Skin epidermis (tissue), 12 donors: Measurements from ENCODE around the gene COL20A1.
"Not testable (repeated sequence)": the region's sequence is repeated elsewhere in the genome, so short reads cannot be mapped to it uniquely, and the experiment has no call there.

ENCODE experiments used
- H3K27ac ChIP-seq, 21 experiments: fragments of 200-600 bp; sonication (generic) in 11 of 21; one replicate each; pipeline ENCODE4 v1.5.0; 2020; ENCODE audit warnings: mild to moderate bottlenecking in 3 of 21, inconsistent platforms in 2 of 21, moderate library complexity in 2 of 21
- H3K4me3 ChIP-seq, 7 experiments: fragments of 200-600 bp; sonication (generic) in 2 of 7; one replicate each; pipeline ENCODE4 v1.5.0; 2020; ENCODE audit warnings: inconsistent platforms in 2 of 7, mild to moderate bottlenecking in 2 of 7, moderate library complexity in 1 of 7

Gene COL20A1

GRCh38 chr20:63292904-63293303 lies at the start of gene COL20A1:
Gene COL20A1, plus strand, starts transcription at chr20:63293186. Its CDS starts 1,922 bp downstream, at chr20:63295108.
- H3K4me3 ChIP-seq, result no peak within 1 kb of the TSS
- no peak within 1 kb of the TSS for H3K27ac ChIP-seq

DNA sequence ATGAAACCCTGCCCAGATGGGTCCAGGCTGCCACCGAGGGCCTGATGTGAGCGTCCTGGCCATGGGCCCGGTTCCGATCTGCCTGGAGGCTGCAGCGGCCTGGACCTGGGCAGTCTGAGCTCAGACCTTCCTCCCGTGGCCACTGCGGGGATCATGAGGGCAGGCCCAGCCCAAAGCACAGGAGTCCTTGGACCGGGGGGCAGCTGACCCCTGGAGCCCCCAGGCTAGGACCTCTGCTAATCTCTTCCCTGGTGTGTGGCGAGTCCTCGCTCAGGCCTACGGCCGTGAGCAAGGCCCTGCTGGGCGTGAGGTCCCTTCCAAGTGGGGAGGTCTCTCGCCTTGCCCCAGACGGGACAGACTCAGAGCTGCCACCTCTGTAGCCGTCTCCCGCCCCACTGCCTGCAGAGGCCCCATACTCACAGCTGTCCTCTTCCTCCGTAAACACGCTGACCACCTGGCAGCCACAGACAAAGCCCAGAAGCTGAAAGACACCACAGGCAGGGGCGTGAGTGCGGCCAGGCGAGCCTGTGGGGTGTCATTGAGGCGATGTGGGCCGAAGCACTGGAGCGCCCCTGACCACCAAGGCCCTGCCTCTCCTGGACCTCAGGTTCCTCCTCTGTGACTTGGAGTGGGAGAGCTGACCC lies 49.3 kb upstream of the COL20A1 start:
- Histone ChIP-seq H3K4me3 (no peak overlapping the region), H3K27ac (no peak overlapping the region)

DNA sequence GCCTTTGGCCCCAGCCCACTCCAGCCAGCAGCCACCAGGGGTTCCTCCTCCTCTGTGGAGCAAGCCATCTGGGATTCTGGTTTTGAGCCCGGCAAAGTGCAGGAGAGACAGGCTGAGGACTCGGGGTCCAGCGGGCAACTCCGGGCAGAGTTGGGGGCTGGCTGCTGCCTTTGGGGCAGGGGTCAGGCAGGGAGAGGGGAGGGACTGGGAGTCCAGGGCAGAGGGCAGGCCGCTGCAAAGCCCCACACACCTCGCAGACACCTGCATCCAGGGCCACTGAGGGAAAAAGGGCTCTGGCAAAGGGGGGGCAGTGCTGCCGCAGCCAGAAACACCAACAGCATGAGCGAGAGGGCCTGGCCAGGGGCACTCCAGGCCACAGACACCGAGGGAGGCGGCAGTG lies 48.5 kb upstream of the COL20A1 start:
- Histone ChIP-seq H3K27ac (no peak overlapping the region), H3K4me3 (no peak overlapping the region)

- H3K4me3 ChIP-seq, result no peak overlapping the region
- no peak overlapping the region for H3K27ac ChIP-seq
Measured at GRCh38 chr20:63246490-63247288, 46.3 kb upstream of the COL20A1 start.

- no peak overlapping the region for H3K4me3 ChIP-seq
- no peak overlapping the region for H3K27ac ChIP-seq
Measured at GRCh38 chr20:63247671-63248228, 45.2 kb upstream of the COL20A1 start.

- no peak overlapping the region for H3K27ac ChIP-seq
- no peak overlapping the region for H3K4me3 ChIP-seq
Measured at GRCh38 chr20:63248835-63249591, 44.0 kb upstream of the COL20A1 start.

DNA sequence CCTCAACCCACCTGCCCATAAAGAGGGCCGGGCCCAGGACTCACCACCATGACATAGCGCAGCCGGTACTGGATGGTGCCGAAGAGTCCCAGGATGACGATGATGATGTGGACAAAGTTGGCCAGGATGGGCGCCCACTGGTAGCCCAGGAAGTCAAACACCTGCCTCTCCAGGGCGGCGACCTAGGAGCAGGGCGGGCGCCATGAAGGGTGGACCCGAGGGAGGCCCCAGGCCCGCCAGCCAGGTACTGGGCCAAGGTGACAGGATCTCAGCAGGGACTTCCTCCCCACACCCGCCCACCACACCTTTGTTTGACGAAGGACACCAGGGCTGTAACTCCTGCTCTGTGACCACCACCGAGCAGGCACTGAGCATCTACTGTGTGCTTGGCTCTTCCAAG lies 43.1 kb upstream of the COL20A1 start:
- H3K27ac ChIP-seq, result no peak overlapping the region
- no peak overlapping the region for H3K4me3 ChIP-seq

DNA sequence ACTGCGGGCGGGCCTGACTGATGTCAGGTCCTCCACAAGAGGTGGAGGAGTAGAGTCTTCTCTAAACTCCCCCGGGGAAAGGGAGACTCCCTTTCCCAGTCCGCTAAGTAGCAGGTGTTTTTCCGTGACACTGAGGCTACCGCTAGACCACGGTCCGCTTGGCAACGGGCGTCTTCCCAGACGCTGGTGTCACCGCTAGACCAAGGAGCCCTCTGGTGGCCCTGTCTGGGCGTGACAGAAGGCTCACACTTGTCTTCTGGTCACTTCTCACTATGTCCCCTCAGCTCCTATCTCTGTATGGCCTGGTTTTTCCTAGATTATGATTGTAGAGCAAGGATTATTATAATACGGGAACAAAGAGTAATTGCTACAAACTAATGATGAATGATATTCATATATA lies 41.6 kb upstream of the COL20A1 start:
- not testable (repeated sequence) for H3K27ac ChIP-seq, H3K4me3 ChIP-seq

GRCh38 chr20:63252284-63252711 lies 40.7 kb upstream of the COL20A1 start:
- Histone ChIP-seq H3K4me3 (no peak overlapping the region), H3K27ac (no peak overlapping the region)

DNA sequence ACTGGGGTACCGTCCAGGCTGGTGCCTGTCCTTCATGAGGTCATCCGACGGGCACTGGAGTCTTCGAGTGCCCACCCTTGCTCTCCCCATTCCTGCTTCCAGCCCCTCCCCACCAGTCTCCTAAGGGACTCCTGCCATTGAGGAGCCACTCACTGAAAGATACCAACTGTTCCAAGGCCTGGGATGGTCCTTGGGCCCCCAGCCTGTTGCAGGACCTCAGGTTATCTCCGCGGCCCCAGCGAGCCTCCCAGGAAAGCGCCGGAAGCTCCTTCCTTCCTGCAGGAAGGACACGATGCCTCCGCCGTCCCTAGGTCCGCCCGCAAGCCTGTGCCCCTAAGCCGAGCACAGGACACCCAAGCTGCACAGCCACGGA lies 39.9 kb upstream of the COL20A1 start:
- no peak overlapping the region for H3K4me3 ChIP-seq
- H3K27ac ChIP-seq, result no peak overlapping the region

DNA sequence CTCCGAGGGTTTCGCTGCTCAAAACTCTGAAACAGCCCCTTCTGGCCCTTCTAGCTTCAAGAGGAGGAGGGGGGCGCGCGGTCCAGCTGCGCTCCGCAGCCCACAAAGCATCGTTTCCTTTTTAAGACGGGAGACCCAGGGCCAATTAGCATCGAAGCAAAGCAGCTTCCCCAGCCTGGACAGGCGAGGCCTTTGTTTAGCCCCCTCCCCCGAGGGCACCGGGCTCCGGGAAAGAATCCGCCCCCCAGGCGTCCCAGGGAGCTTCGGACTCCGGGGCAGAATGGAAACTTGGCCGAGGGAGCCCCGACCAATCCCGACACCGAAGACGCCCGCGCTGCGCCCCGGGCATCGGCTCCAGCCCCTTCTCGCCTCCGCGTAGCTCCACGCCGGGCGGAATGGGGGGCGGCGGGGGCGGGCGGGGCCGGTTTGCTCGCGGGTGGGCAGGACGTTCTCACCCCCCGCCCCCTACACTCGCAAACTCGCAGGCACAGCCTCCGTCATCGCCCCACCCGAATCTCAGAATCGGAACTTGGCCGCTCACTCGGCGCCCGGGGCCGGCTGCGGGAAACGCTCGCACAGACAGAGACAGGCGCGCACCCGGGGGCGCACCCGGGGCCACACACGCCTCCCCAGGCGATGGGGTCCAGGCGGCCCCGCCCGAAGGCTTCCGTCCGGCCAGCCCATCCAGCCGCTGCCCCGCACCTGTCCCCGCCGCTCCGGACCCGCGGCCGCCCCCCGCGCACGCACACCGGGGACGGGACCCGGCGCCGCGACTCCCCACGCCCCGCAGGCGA lies 39.4 kb upstream of the COL20A1 start:
- H3K4me3 ChIP-seq, result peak overlapping the region in 6 of 7 experiments; percentile 3 to 25 (median 14)
- peak overlapping the region in 2 of 21 experiments; percentile 7 to 25 for H3K27ac ChIP-seq

GRCh38 chr20:63254232-63254605 lies 38.8 kb upstream of the COL20A1 start, which contains the start of gene NKAIN4:
Gene NKAIN4, minus strand, starts transcription at chr20:63254463. Its CDS starts 13 bp downstream, at chr20:63254450.
- Histone ChIP-seq H3K4me3 (peak within 1 kb of the TSS in 6 of 7 experiments; percentile 3 to 25 (median 14)), H3K27ac (peak within 1 kb of the TSS in 2 of 21 experiments; percentile 7 to 25)

DNA sequence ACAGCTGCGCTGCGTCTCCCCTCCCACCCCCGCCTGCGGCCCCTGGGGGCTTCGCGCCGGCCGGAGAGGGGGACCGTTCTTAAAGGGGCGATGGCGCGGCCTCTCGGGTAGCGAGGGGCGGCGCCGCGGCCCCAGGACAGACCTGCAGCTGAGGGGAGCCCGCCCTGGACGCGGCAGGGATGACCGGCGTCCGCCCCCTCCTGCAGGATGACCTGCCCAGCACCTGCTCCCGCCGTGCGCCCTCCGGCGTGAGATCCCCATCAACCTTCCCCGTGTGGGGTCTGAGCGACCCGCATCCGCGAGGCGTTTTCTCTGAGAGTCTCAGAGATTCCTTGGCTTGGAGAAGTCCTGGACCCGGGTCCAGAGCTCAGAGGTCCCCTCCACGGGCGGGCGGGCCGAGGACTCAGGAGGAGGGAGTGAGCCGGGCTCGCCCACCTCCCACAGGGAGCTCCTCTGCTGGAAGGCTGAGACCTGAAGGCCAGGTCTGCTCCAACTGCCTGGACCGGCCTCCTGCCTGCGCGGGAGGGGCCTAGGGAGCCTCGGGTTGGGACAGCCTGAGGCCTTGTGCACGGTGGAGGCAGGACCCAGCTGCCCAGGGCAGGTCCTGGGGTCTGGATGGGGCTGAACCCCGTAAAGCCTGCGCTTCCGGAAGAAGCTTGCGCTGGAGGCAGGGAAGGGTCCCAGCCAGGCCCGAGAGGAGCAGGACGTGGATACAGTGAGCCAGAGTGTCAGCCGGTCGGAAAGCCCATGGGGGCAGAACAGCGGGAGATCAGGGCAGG lies 38.2 kb upstream of the COL20A1 start:
- peak overlapping the region in 1 of 7 experiments; percentile 10 for H3K4me3 ChIP-seq
- no peak overlapping the region for H3K27ac ChIP-seq

DNA sequence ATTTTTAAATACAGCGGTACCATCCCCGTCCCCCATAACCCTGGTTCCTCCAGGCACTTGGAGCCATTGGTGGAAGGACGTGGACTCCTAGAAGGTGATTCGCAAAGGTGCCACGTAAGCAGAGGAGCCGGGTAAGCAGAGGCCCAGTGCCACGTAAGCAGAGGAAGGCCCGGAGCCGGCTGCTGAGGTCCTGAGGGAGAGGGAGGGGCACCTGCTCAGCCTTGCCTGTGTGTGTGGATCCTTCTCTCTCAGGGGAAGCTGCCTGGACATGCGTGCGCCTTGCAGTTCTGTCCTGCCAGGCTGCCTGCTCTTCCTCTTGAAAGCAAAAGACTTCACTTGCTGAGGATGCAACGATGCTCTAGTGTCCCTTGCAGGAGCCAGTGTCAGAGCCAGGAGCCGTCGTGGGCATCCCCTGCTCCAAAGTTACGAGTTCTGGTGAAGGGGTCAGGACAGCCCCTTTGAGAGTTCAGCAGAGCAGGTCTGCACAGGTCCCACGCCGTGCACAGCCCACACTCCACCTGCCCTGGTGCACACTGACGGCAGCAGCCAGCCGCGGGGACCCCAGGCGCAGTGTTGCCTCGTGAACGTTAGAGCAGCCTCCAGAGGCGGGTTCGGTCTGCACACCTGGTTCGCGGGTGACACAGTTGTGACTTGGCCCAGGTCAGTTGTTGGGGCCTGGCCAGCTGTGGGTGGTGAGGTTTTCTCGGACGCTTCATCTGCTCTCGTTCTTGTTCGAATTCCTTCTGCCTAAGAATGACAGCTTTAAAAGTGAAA lies 36.9 kb upstream of the COL20A1 start:
- Histone ChIP-seq H3K4me3 (no peak overlapping the region), H3K27ac (no peak overlapping the region)

DNA sequence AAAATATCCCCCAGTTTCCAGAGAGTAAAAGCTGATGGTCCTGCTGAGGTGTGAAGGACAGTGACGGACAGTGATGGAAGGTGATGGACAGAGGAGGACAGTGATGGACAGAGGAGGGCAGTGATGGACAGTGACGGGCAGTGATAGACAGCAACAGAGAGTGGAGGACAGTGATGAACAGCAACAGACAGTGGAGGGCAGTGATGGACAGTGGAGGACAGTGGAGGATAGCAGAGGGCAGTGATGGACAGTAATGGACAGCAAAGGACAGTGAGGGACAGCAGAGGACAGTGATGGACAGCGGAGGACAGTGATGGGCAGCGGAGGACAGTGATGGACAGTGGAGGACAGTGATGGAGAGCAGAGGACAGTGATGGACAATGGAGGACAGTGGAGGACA lies 36.0 kb upstream of the COL20A1 start:
- Histone ChIP-seq H3K4me3 (no peak overlapping the region), H3K27ac (no peak overlapping the region)

- Histone ChIP-seq H3K27ac (no peak overlapping the region), H3K4me3 (no peak overlapping the region)
Measured at GRCh38 chr20:63257629-63258028, 35.4 kb upstream of the COL20A1 start.

DNA sequence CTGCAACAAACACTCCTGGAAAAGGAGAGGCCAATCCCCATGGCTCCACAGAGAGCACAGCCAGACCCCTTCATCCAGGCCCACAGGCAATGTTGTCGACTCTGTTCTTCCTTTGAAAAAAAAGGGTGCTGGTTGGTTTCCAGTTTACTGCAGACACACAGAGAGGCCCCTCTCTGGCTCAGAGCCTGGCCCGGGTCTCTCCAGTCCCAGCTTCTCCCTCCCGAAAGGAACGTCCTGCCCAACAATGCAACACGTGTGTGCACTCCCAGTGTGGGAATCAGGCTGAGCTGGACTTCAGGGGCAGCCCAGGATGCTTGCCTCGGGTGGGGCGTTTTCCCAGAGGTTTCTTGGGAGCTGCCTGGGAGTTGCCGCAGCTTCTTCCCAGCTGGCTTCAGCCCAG lies 34.2 kb upstream of the COL20A1 start:
- Histone ChIP-seq H3K4me3 (no peak overlapping the region), H3K27ac (no peak overlapping the region)
